Inflammatory macrophage treated with lipopolysaccharide for 4 hours (primary cell): ENCODE measurements around the gene SURF6.

Source experiments
- DNase-seq: peaks from one replicate; pipeline ENCODE4 v3.0.0-alpha.2; 2020

The SURF6 gene

GRCh38 chr9:133282464-133283238 lies 53.3 kb downstream of the SURF6 start:
- peak; percentile 45 for DNase-seq

- no peak for DNase-seq
Measured at GRCh38 chr9:133280392-133280791, 55.6 kb downstream of the SURF6 start.
